GM12878 (cell line): Measurements from ENCODE around the gene DHPS. TPM values are rescaled to one million over a fixed set of nuclear protein-coding genes. Genes with fewer than 3 reads are reported as not detected.

Source experiments
- ATAC-seq: fragments of 200-7000 bp; cut with Tn5 transposase; 3 replicates; pipeline ENCODE4 v1.9.1; 2020; ENCODE audit warnings: mild to moderate bottlenecking, moderate library complexity
- BruUV-seq: library from RNA; stranded (reverse); fragments of 400-500 nt; replicated peaks from 2 replicates; lab custom pipeline; 2021; lab: Mats Ljungman, UMichigan
- CTCF ChIA-PET: fragments of 300-600 bp; sonication (Branson Sonifier 250); formaldehyde crosslinking; extraction: SDS; loops from one replicate; lab custom pipeline; 2021; ENCODE audit warnings: inconsistent platforms; lab: Yijun Ruan, JAX
- POLR2A ChIA-PET: fragments of 350-600 bp; formaldehyde crosslinking; extraction: SDS; loops from one replicate; lab custom pipeline; 2021; ENCODE audit warnings: inconsistent platforms; lab: Charles Lee
- RAD21 ChIA-PET: fragments of 300-600 bp; sonication (Branson Sonifier 250); formaldehyde crosslinking; loops from one replicate; lab custom pipeline; 2023; ENCODE audit warnings: antibody characterized with exemption; ENCODE audit not compliant: unreplicated experiment; lab: Charles Lee
- SMC1A ChIA-PET: fragments of 300-600 bp; sonication (Branson Sonifier 250); formaldehyde crosslinking; loops from one replicate; lab custom pipeline; 2023; ENCODE audit not compliant: unreplicated experiment, uncharacterized antibody; lab: Charles Lee
- DNase-seq: peaks from one replicate; pipeline ENCODE4 v3.0.0-alpha.2; 2011; ENCODE audit warnings: low read depth, low spot score
- FAIRE-seq: peaks from 3 replicates; lab custom pipeline; 2011; peaks lifted over from hg19 to GRCh38; lab: Jason Lieb, UNC
- H2AFZ ChIP-seq: 2 replicates; pipeline ENCODE4 v1.6.0; 2011; ENCODE audit warnings: low read depth, low read length, control low read depth; ENCODE audit not compliant: control insufficient read depth
- H3K27ac ChIP-seq: 2 replicates; pipeline ENCODE4 v1.5.1; 2011; ENCODE audit warnings: control low read depth; ENCODE audit not compliant: control insufficient read depth, insufficient read depth
- H3K27me3 ChIP-seq, 2 experiments: replicated peaks in 1 of 2; 2 replicates each; pipeline versions ENCODE4 v1.6.0 to v1.6.1; 2011; ENCODE audit warnings: low read length in 1 of 2; ENCODE audit not compliant: control insufficient read depth in 2 of 2, insufficient read depth in 2 of 2
- H3K36me3 ChIP-seq, 2 experiments: 2 replicates each; pipeline ENCODE4 v1.5.1; 2011; ENCODE audit warnings: low read length in 1 of 2; ENCODE audit not compliant: control insufficient read depth in 2 of 2, insufficient read depth in 2 of 2
- H3K4me1 ChIP-seq: 2 replicates; pipeline ENCODE4 v1.6.1; 2011; ENCODE audit warnings: mild to moderate bottlenecking, low read length, moderate library complexity, mixed read lengths; ENCODE audit not compliant: control insufficient read depth, insufficient read depth
- H3K4me2 ChIP-seq: 2 replicates; pipeline ENCODE4 v1.6.0; 2011; ENCODE audit warnings: control low read depth; ENCODE audit not compliant: control insufficient read depth, insufficient read depth
- H3K4me3 ChIP-seq: fragments of 200-600 bp; sonication (generic); 2 replicates; pipeline ENCODE4 v1.5.1; 2016
- H3K79me2 ChIP-seq: 2 replicates; pipeline ENCODE4 v1.6.0; 2011; ENCODE audit warnings: low read length; ENCODE audit not compliant: control insufficient read depth, insufficient read depth
- H3K9ac ChIP-seq: 2 replicates; pipeline ENCODE4 v1.8.0; 2011; ENCODE audit warnings: low read length, control low read depth, mixed read lengths; ENCODE audit not compliant: control insufficient read depth, insufficient read depth
- H3K9me3 ChIP-seq: replicated peaks from 3 replicates; pipeline ENCODE4 v1.5.1; 2011; ENCODE audit warnings: mild to moderate bottlenecking, low read length; ENCODE audit not compliant: control insufficient read depth, insufficient read depth
- H4K20me1 ChIP-seq: 2 replicates; pipeline ENCODE4 v1.6.0; 2011; ENCODE audit not compliant: control insufficient read depth, insufficient read depth
- ATF7 ChIP-seq: fragments of 450-650 bp; IDR thresholded peaks from 2 replicates; pipeline ENCODE4 v1.6.1; 2016; ENCODE audit warnings: low read depth, mild to moderate bottlenecking
- ESRRA ChIP-seq: IDR thresholded peaks from 2 replicates; pipeline ENCODE4 v1.6.1; 2012; ENCODE audit warnings: mild to moderate bottlenecking, low read length, improper control_type of control experiment
- HCFC1 ChIP-seq: fragments of 150-350 bp; IDR thresholded peaks from 2 replicates; pipeline ENCODE4 v1.6.1; 2014; ENCODE audit warnings: low read length
- JUND ChIP-seq: IDR thresholded peaks from 2 replicates; pipeline ENCODE4 v1.6.1; 2012; ENCODE audit warnings: low read depth, mild to moderate bottlenecking, low read length, improper control_type of control experiment, moderate library complexity
- KAT2A ChIP-seq: conservative IDR thresholded peaks from 2 replicates; pipeline ENCODE4 v1.6.1; 2011; ENCODE audit warnings: low read depth, low read length; ENCODE audit not compliant: control insufficient read depth
- MLLT1 ChIP-seq: fragments of 450-650 bp; IDR thresholded peaks from 2 replicates; pipeline ENCODE4 v1.6.1; 2016; ENCODE audit warnings: mild to moderate bottlenecking
- MYB ChIP-seq: fragments of 150-350 bp; IDR thresholded peaks from 2 replicates; pipeline ENCODE4 v1.6.1; 2014; ENCODE audit warnings: mild to moderate bottlenecking, low read depth, low read length, borderline replicate concordance
- NRF1 ChIP-seq: conservative IDR thresholded peaks from 2 replicates; pipeline ENCODE4 v1.6.1; 2011; ENCODE audit warnings: mild to moderate bottlenecking, low read depth, low read length, improper control_type of control experiment
- RB1 ChIP-seq: fragments of 450-650 bp; formaldehyde crosslinking; IDR thresholded peaks from 2 replicates; pipeline ENCODE4 v1.6.1; 2017; ENCODE audit warnings: mild to moderate bottlenecking, borderline replicate concordance
- SMC3 ChIP-seq: IDR thresholded peaks from 2 replicates; pipeline ENCODE4 v1.6.1; 2011; ENCODE audit warnings: low read length, improper control_type of control experiment, borderline replicate concordance
- STAT3 ChIP-seq: IDR thresholded peaks from 2 replicates; pipeline ENCODE4 v1.6.1; 2011; ENCODE audit warnings: low read depth, low read length, improper control_type of control experiment
- SUZ12 ChIP-seq: fragments of 200-600 bp; sonication (generic); IDR thresholded peaks from one replicate; pipeline ENCODE4 v1.6.1; 2018; ENCODE audit warnings: antibody characterized with exemption, mild to moderate bottlenecking; ENCODE audit not compliant: unreplicated experiment
- TARDBP ChIP-seq: IDR thresholded peaks from 2 replicates; pipeline ENCODE4 v1.6.1; 2016; ENCODE audit warnings: borderline replicate concordance
- TCF12 ChIP-seq: IDR thresholded peaks from 2 replicates; pipeline ENCODE4 v1.6.1; 2011; ENCODE audit warnings: low read depth, mild to moderate bottlenecking, low read length
- YBX1 ChIP-seq: fragments of 450-650 bp; IDR thresholded peaks from 2 replicates; pipeline ENCODE4 v1.6.1; 2016; ENCODE audit warnings: antibody characterized with exemption
- ZNF384 ChIP-seq: IDR thresholded peaks from 2 replicates; pipeline ENCODE4 v1.6.1; 2012; ENCODE audit warnings: low read depth, mild to moderate bottlenecking, low read length, improper control_type of control experiment, borderline replicate concordance
- ZNF622 ChIP-seq: fragments of 450-650 bp; IDR thresholded peaks from 2 replicates; pipeline ENCODE4 v1.6.1; 2017; ENCODE audit warnings: mild to moderate bottlenecking, inconsistent platforms
- WGBS: methylation state at CpG from one replicate; pipeline ENCODE4 v1.1.6; 2016; ENCODE audit warnings: low lambda C conversion rate; ENCODE audit not compliant: insufficient replicate concordance, insufficient coverage; ENCODE audit errors: missing lambda C conversion rate; 5-methylcytosine and 5-hydroxymethylcytosine counted together
- in situ Hi-C: fragments of 300-500 bp; cut with MboI; formaldehyde crosslinking; loops from 9 replicates; pipeline ENCODE4 v1.14.3; 2018; ENCODE audit warnings: mixed read lengths
- intact Hi-C: fragments of 100-400 bp; cut with micrococcal nuclease; formaldehyde crosslinking; loops from one replicate; pipeline ENCODE4 v1.14.2; 2022; ENCODE audit not compliant: unreplicated experiment
- polyA plus RNA-seq, 11 experiments: library from polyadenylated mRNA; depleted of rRNA in 4 of 11; unstranded in 6 of 11; stranded (reverse) in 5 of 11; fragments of >200 nt; fragmentation: Nextera tagmentation in 4 of 11; fragmentation: Illumina TruSeq in 1 of 11; extraction: Ambion mirVana in 4 of 11; extraction: Trizol in 1 of 11; gene quantifications; 1 replicate in 1 of 11; 2 replicates in 10 of 11; pipeline versions ENCODE4 v1.2.1 to v1.2.3, GENCODE V29; 2011 to 2016; ENCODE audit warnings: inconsistent platforms in 2 of 11, missing spikeins in 2 of 11, low read depth in 1 of 11
- total RNA-seq, 4 experiments: library from RNA; depleted of rRNA in 3 of 4; stranded (reverse); fragments of >200 nt in 3 of 4; fragmentation: Illumina TruSeq in 1 of 4; extraction: Trizol in 1 of 4; gene quantifications; 2 replicates each; pipeline versions ENCODE4 v1.2.1 to v1.2.3, GENCODE V29; 2013 to 2021
- TF ChIP-seq, protein P1 (sequence below): fragments of 450-650 bp; IDR thresholded peaks from 2 replicates; pipeline ENCODE4 v1.6.1; 2017; ENCODE audit warnings: antibody characterized with exemption, mild to moderate bottlenecking, moderate library complexity

DHPS gene
- total and polyA plus RNA-seq, 10 of the 15 experiments (the other 5 are each of a cell fraction or from before 2014, with no cell fraction given): 36.4 to 104 (median 83.4) TPM

GRCh38 chr19:12715929-12716328 is 34.2 kb upstream of the DHPS start:
- ChIA-PET RAD21 (interaction anchor here (0.6 to 2.2 kb wide), 3 partner anchors 44 to 249 kb away, joined by 3 to 7 read pairs (median 3); no protein-coding TSS in a partner anchor), SMC1A (no interaction called here), CTCF (interaction anchor here (1.2 to 3.2 kb wide), 6 partner anchors 17 to 132 kb away, joined by 4 to 27 read pairs (median 14); partner anchors contain the start of gene TRIR), POLR2A (interaction anchor here (0.7 to 0.8 kb wide), 2 partner anchors 39 to 128 kb away, joined by 3 to 5 read pairs; no protein-coding TSS in a partner anchor)
- Histone ChIP-seq H3K9me3 (no peaks in the 10 kb centered on the region), H3K4me1 (0 out of 2 replicates have a peak, but pooled peaks cover 4% of the 10 kb centered on the region), H3K27ac (no peak overlapping the region), H2AFZ (no peak overlapping the region), H3K4me2 (no peak overlapping the region), H3K79me2 (peaks cover 26% of the 10 kb centered on the region), H3K36me3 (peaks cover 21 to 34% of the 10 kb centered on the region in 2 experiments), H4K20me1 (no peaks in the 10 kb centered on the region; the same call in 1 of the 2 replicates), H3K27me3 (no peaks in the 10 kb centered on the region), H3K4me3 (no peak overlapping the region), H3K9ac (no peak overlapping the region)
- DNase-seq (no peak), ATAC-seq (no peak), FAIRE-seq (no peak)
- TF ChIP-seq KAT2A (no peak), SUZ12 (no peak), TARDBP (no peak), RB1 (no peak), MYB (no peak), ESRRA (no peak), ATF7 (no peak), ZNF622 (no peak), JUND (no peak), HCFC1 (no peak), ZNF384 (no peak), MLLT1 (no peak), TCF12 (no peak), NRF1 (no peak), SMC3 (no peak), STAT3 (no peak), YBX1 (no peak)
- TF ChIP-seq, protein P1, sequence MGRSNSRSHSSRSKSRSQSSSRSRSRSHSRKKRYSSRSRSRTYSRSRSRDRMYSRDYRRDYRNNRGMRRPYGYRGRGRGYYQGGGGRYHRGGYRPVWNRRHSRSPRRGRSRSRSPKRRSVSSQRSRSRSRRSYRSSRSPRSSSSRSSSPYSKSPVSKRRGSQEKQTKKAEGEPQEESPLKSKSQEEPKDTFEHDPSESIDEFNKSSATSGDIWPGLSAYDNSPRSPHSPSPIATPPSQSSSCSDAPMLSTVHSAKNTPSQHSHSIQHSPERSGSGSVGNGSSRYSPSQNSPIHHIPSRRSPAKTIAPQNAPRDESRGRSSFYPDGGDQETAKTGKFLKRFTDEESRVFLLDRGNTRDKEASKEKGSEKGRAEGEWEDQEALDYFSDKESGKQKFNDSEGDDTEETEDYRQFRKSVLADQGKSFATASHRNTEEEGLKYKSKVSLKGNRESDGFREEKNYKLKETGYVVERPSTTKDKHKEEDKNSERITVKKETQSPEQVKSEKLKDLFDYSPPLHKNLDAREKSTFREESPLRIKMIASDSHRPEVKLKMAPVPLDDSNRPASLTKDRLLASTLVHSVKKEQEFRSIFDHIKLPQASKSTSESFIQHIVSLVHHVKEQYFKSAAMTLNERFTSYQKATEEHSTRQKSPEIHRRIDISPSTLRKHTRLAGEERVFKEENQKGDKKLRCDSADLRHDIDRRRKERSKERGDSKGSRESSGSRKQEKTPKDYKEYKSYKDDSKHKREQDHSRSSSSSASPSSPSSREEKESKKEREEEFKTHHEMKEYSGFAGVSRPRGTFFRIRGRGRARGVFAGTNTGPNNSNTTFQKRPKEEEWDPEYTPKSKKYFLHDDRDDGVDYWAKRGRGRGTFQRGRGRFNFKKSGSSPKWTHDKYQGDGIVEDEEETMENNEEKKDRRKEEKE: no peak
- 100% methylated on average over 3 of the region's 3 CpGs for WGBS
- in situ Hi-C loops: no loop called here
- no TSS peak for BruUV-seq
- intact Hi-C loops: no loop called here
